K562 (cell line): ENCODE measurements around the gene COL20A1. TPM values are rescaled to one million over a fixed set of nuclear protein-coding genes. Genes with fewer than 3 reads are reported as not detected.
A peak's percentile ranks its signal among the peaks of the same experiment; 100 is the strongest.

Experiments used
- ATAC-seq: fragments of 200-7000 bp; cut with Tn5 transposase; 3 replicates; pipeline ENCODE4 v1.9.1; 2020; ENCODE audit warnings: moderate library complexity
- BruUV-seq: library from RNA; stranded (reverse); fragments of 400-500 nt; replicated peaks from 2 replicates; lab custom pipeline; 2021; lab: Mats Ljungman, UMichigan
- CTCF ChIA-PET: fragments of 300-600 bp; formaldehyde crosslinking; extraction: SDS; loops from one replicate; lab custom pipeline; 2021; ENCODE audit warnings: low intra/inter-chr PET ratio; lab: Yijun Ruan, JAX
- POLR2A ChIA-PET: fragments of 300-600, 350-650 bp; sonication (Branson Sonifier 250); formaldehyde crosslinking; extraction: SDS; loops from one replicate; lab custom pipeline; 2021; ENCODE audit warnings: antibody characterized with exemption, inconsistent platforms; lab: Yijun Ruan, JAX
- DNase-seq, 4 experiments: peaks; one replicate each; pipeline versions ENCODE4 v3.0.0 to v3.0.0-alpha.2; 2011 to 2018; ENCODE audit warnings: low spot score in 3 of 4, mixed read lengths in 3 of 4; ENCODE audit errors: extremely low read depth in 1 of 4
- FAIRE-seq: peaks from 2 replicates; lab custom pipeline; 2011; peaks lifted over from hg19 to GRCh38; lab: Jason Lieb, UNC
- H2AFZ ChIP-seq: 2 replicates; pipeline ENCODE4 v1.6.0; 2011; ENCODE audit warnings: low read depth, low read length, control low read depth, inconsistent platforms
- H3K27ac ChIP-seq: fragments of 200-600 bp; 3 replicates; pipeline ENCODE4 v1.8.0; 2011; ENCODE audit warnings: low read depth, mild to moderate bottlenecking, control low read depth, inconsistent platforms, low read length, moderate library complexity, mixed read lengths; ENCODE audit errors: extremely low read depth
- H3K27me3 ChIP-seq, 2 experiments: fragments of 300-600 bp in 1 of 2; 2 replicates in 1 of 2; 3 replicates in 1 of 2; pipeline versions ENCODE4 v1.6.0 to v1.8.0; 2011; ENCODE audit warnings: inconsistent platforms in 2 of 2, low read length in 2 of 2, mild to moderate bottlenecking in 1 of 2, mixed read lengths in 1 of 2, moderate library complexity in 1 of 2; ENCODE audit not compliant: control insufficient read depth in 2 of 2, insufficient read depth in 2 of 2
- H3K36me3 ChIP-seq: fragments of 300-600 bp; 3 replicates; pipeline ENCODE4 v1.8.0; 2011; ENCODE audit warnings: mild to moderate bottlenecking, low read length, inconsistent platforms; ENCODE audit not compliant: control insufficient read depth, insufficient read depth
- H3K4me1 ChIP-seq, 2 experiments: fragments of 200-600 bp in 1 of 2; replicated peaks in 1 of 2; 2 replicates in 1 of 2; 3 replicates in 1 of 2; pipeline versions ENCODE4 v1.5.1 to v1.8.0; 2011; ENCODE audit warnings: inconsistent platforms in 2 of 2, low read length in 2 of 2, mild to moderate bottlenecking in 1 of 2, mixed read lengths in 1 of 2, moderate library complexity in 1 of 2; ENCODE audit not compliant: control insufficient read depth in 2 of 2, insufficient read depth in 2 of 2
- H3K4me2 ChIP-seq: 2 replicates; pipeline ENCODE4 v1.6.1; 2011; ENCODE audit warnings: low read length, control low read depth, inconsistent platforms, mixed read lengths; ENCODE audit not compliant: insufficient read depth
- H3K4me3 ChIP-seq: fragments of 200-600 bp; sonication (generic), shearing (Covaris generic); 2 replicates; pipeline ENCODE4 v1.5.1; 2016; ENCODE audit warnings: control low read depth, inconsistent platforms
- H3K79me2 ChIP-seq: fragments of 200-600 bp; 3 replicates; pipeline ENCODE4 v1.8.0; 2011; ENCODE audit warnings: low read length, inconsistent platforms; ENCODE audit not compliant: control insufficient read depth, insufficient read depth
- H3K9ac ChIP-seq, 2 experiments: 2 replicates each; pipeline versions ENCODE4 v1.6.0 to v1.6.1; 2011; ENCODE audit warnings: low read depth in 2 of 2, low read length in 2 of 2, control low read depth in 1 of 2, inconsistent platforms in 1 of 2, mild to moderate bottlenecking in 1 of 2, mixed read lengths in 1 of 2; ENCODE audit not compliant: insufficient read depth in 1 of 2
- H3K9me1 ChIP-seq: one replicate; pipeline ENCODE4 v1.6.0; 2011; ENCODE audit warnings: inconsistent platforms, mild to moderate bottlenecking, low read length, moderate library complexity; ENCODE audit not compliant: control insufficient read depth, insufficient read depth
- H3K9me3 ChIP-seq: replicated peaks from 2 replicates; pipeline ENCODE4 v1.5.1; 2011; ENCODE audit warnings: low read depth, low read length, inconsistent platforms; ENCODE audit not compliant: control insufficient read depth, insufficient read depth
- H4K20me1 ChIP-seq: replicated peaks from 2 replicates; pipeline ENCODE4 v1.6.1; 2011; ENCODE audit warnings: low read length, inconsistent platforms, mixed read lengths; ENCODE audit not compliant: control insufficient read depth, insufficient read depth
- GTF2F1 ChIP-seq: IDR thresholded peaks from 2 replicates; pipeline ENCODE4 v1.6.1; 2011; ENCODE audit warnings: low read depth, low read length, improper control_type of control experiment
- HDAC6 ChIP-seq: IDR thresholded peaks from 2 replicates; pipeline ENCODE4 v1.6.1; 2012; ENCODE audit warnings: low read depth, mild to moderate bottlenecking, control low read depth, inconsistent platforms, low read length, moderate library complexity
- RBFOX2 ChIP-seq: fragments of 200-400 bp; formaldehyde crosslinking; IDR thresholded peaks from 2 replicates; pipeline ENCODE4 v1.6.1; 2017; ENCODE audit warnings: low read depth, mild to moderate bottlenecking, low read length, moderate library complexity
- TGIF2 ChIP-seq: sonication (generic); formaldehyde crosslinking; IDR thresholded peaks from 2 replicates; pipeline ENCODE4 v1.8.1; 2022; ENCODE audit warnings: mild to moderate bottlenecking, missing genetic modification reagents, moderate library complexity
- THRAP3 ChIP-seq: fragments of 450-650 bp; IDR thresholded peaks from 2 replicates; pipeline ENCODE4 v1.6.1; 2016; ENCODE audit warnings: mild to moderate bottlenecking, inconsistent platforms, borderline replicate concordance
- ZNF551 ChIP-seq: fragments of 250-450 bp; sonication (Bioruptor Pico); IDR thresholded peaks from 2 replicates; pipeline ENCODE4 v1.5.0; 2021; ENCODE audit warnings: mild to moderate bottlenecking, moderate library complexity
- WGBS: fragments of 100-300 bp; shearing (Covaris generic); methylation state at CpG from one replicate; pipeline ENCODE4 v1.1.6; 2016; ENCODE audit warnings: low coverage, mixed read lengths; ENCODE audit not compliant: insufficient coverage; ENCODE audit errors: missing lambda C conversion rate; 5-methylcytosine and 5-hydroxymethylcytosine counted together
- in situ Hi-C: fragments of 300-500 bp; cut with MboI; formaldehyde crosslinking; loops from 4 replicates; pipeline ENCODE4 v1.15.0; 2018; ENCODE audit warnings: inconsistent platforms, mixed read lengths
- intact Hi-C: fragments of 100-400 bp; cut with micrococcal nuclease; formaldehyde crosslinking; loops from 2 replicates; pipeline ENCODE4 v1.14.2; 2022
- polyA plus RNA-seq, 8 experiments: library from polyadenylated mRNA; depleted of rRNA in 4 of 8; stranded (reverse) in 5 of 8; unstranded in 3 of 8; fragments of >200 nt; fragmentation: Nextera tagmentation in 2 of 8; fragmentation: Illumina TruSeq in 1 of 8; extraction: Ambion mirVana in 2 of 8; extraction: Trizol in 1 of 8; gene quantifications; 2 replicates each; pipeline versions ENCODE4 v1.2.1 to v1.2.3, GENCODE V29; 2011 to 2014; ENCODE audit warnings: inconsistent platforms in 1 of 8, missing spikeins in 1 of 8
- total RNA-seq, 7 experiments: library from RNA; depleted of rRNA in 6 of 7; stranded (reverse); fragments of >200 nt in 6 of 7; fragmentation: Illumina TruSeq in 2 of 7; extraction: Trizol in 2 of 7; gene quantifications; 2 replicates each; pipeline versions ENCODE4 v1.2.1 to v1.2.3, GENCODE V29; 2011 to 2021; ENCODE audit warnings: low replicate concordance in 1 of 7
- TF ChIP-seq, protein P1 (sequence below): fragments of 450-650 bp; IDR thresholded peaks from 2 replicates; pipeline ENCODE4 v1.7.1; 2018; ENCODE audit warnings: mild to moderate bottlenecking, low read depth; ENCODE audit not compliant: partially characterized antibody

Gene COL20A1
- total and polyA plus RNA-seq, 9 of the 15 experiments (the other 6 are each of a cell fraction or from before 2014, with no cell fraction given): not detected

DNA sequence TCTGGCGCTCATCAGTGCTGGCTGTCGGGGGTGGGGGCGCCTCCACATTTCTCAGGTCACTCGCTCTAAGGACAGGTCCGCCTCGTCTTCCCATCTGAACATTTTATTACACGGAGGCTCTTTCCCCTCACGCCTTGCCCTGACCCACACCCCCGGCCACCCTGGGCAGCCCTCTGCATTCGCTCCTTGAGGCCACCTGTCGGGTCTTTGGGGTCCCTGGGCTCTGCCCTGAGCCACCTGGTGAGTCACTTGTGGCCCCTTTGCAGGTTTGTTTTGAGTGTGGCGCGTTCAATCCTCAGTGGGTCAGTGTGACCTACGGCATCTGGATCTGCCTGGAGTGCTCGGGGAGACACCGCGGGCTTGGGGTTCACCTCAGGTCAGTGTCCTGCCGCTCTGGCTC, 17.2 kb upstream of the COL20A1 start:
- Histone ChIP-seq H3K79me2 (peaks cover 44% of the 10 kb centered on the region), H3K27me3 (no peaks in the 10 kb centered on the region), H4K20me1 (peaks cover 28% of the 10 kb centered on the region), H3K27ac (no peak overlapping the region), H2AFZ (no peak overlapping the region)
- POLR2A ChIA-PET: interaction anchor here (0.8 to 1.4 kb wide), 2 partner anchors 13 to 20 kb away, joined by 5 to 9 read pairs; no protein-coding TSS in a partner anchor
- intact Hi-C loops (no loop called here), in situ Hi-C loops (no loop called here)
- no peak for FAIRE-seq
- 98% methylated on average over 14 of the region's 18 CpGs for WGBS
- DNase-seq: no peak
- TF ChIP-seq RBFOX2: peak; percentile 37
- no peak for TF ChIP-seq HDAC6
- TF ChIP-seq, all 486 proteins: peak for 1
- CTCF ChIA-PET: no interaction called here
- peaks cover 61% of the 10 kb centered on the region; the same call in 2 of the 3 replicates for H3K36me3 ChIP-seq
- H3K4me2 ChIP-seq: no peak overlapping the region
- H3K4me1 ChIP-seq: peaks cover 11 to 30% of the 10 kb centered on the region in 2 experiments; a peak in 4 of 5 replicates
- H3K9me3 ChIP-seq: no peaks in the 10 kb centered on the region
- ATAC-seq: no peak
- no TSS peak for BruUV-seq
- 0 out of 4 replicates have a peak overlapping the region, but pooled peaks of 1 of the 2 experiments have one; percentile 12 for H3K9ac ChIP-seq
- H3K4me3 ChIP-seq: no peak overlapping the region
- H3K9me1 ChIP-seq: peaks cover 6% of the 10 kb centered on the region

DNA sequence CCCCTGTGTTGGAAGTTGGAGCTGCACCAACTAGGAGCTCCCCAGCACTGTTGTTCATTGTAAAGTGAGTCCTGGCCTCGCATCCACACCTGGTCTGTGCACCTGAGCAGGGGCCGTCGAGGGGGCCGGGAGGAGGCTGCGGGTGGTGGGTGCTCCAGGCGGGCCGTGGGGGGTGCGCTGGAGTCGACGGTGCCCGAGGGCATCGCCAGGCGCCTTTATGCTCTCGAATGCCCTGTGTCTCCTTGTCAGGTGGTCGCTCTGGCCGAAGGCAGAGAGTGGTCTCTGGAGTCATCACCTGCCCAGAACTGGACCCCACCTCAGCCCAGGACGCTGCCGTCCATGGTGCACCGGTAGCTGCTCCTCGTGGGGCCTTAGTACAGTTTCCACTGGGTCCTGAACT, 16.0 kb upstream of the COL20A1 start:
- WGBS: 88% methylated on average over 8 of the region's 20 CpGs
- H3K4me3 ChIP-seq: no peak overlapping the region
- no peak for FAIRE-seq
- no peak overlapping the region for H3K4me2 ChIP-seq
- TF ChIP-seq GTF2F1 (no peak), TGIF2 (no peak), ZNF551 (CRISPR knock-in tag) (no peak), THRAP3 (no peak)
- TF ChIP-seq, protein P1, sequence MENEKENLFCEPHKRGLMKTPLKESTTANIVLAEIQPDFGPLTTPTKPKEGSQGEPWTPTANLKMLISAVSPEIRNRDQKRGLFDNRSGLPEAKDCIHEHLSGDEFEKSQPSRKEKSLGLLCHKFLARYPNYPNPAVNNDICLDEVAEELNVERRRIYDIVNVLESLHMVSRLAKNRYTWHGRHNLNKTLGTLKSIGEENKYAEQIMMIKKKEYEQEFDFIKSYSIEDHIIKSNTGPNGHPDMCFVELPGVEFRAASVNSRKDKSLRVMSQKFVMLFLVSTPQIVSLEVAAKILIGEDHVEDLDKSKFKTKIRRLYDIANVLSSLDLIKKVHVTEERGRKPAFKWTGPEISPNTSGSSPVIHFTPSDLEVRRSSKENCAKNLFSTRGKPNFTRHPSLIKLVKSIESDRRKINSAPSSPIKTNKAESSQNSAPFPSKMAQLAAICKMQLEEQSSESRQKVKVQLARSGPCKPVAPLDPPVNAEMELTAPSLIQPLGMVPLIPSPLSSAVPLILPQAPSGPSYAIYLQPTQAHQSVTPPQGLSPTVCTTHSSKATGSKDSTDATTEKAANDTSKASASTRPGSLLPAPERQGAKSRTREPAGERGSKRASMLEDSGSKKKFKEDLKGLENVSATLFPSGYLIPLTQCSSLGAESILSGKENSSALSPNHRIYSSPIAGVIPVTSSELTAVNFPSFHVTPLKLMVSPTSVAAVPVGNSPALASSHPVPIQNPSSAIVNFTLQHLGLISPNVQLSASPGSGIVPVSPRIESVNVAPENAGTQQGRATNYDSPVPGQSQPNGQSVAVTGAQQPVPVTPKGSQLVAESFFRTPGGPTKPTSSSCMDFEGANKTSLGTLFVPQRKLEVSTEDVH: no peak
- no peak for ATAC-seq
- no peaks in the 10 kb centered on the region for H3K9me3 ChIP-seq
- ChIA-PET CTCF (no interaction called here), POLR2A (interaction anchor here (1.1 to 1.4 kb wide), 2 partner anchors 12 to 14 kb away, joined by 4 to 5 read pairs; no protein-coding TSS in a partner anchor)
- peaks cover 44% of the 10 kb centered on the region for H3K79me2 ChIP-seq
- no peak for DNase-seq
- H2AFZ ChIP-seq: no peak overlapping the region
- in situ Hi-C loops (no loop called here), intact Hi-C loops (no loop called here)
- no TSS peak for BruUV-seq
- peaks cover 68% of the 10 kb centered on the region; the same call in 2 of the 3 replicates for H3K36me3 ChIP-seq
- H3K4me1 ChIP-seq: peaks cover 11 to 38% of the 10 kb centered on the region in 2 experiments; a peak in 4 of 5 replicates
- no peak overlapping the region for H3K27ac ChIP-seq
- H3K9ac ChIP-seq: no peak overlapping the region
- no peaks in the 10 kb centered on the region for H3K27me3 ChIP-seq
- peaks cover 28% of the 10 kb centered on the region for H4K20me1 ChIP-seq
- peaks cover 6% of the 10 kb centered on the region for H3K9me1 ChIP-seq
